ENCODE results near the gene DGAT2L6.
A peak's percentile ranks its signal among the peaks of the same experiment; 100 is the strongest.

DNA sequence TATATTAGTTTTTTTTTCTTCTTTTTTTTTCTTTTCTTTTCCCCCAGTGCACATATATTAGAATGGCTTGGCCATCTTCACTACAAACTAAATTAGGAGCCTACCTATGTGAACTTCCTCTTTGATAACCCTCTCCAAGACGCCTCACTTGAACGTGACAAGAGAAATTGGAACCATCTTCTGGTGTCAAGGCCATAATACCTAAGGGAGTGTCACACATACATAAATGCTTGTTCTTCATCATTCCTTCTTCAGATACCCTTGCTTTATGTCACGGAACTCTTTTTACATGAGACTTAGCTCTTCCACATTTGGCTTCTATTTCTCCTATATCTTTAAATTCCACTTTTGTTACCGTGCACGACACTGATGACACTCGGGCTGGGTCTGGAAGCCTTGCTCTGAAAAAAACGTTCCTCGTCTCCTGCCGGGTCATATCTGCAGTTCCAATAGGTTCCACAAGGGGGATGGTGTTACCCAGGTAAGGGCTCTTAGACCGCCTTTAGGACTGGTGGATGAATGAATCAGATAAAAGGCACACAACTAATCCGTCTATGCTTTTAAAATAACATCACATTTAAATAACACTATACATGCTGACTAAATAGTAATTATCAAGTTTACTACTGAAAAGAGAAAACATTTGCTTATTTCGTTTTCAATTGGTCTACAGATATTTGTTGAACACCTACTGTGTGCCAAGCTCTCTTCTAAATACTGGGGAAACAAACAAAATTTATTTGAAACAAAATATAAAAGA, 19.9 kb downstream of the DGAT2L6 start:
- peak; percentile 58 to 68 (median 60) for TF ChIP-seq CTCF (IDR thresholded peaks at IDR 0.05)
- TF ChIP-seq POLR2A (IDR thresholded peaks at IDR 0.05) = no peak

All from adrenal gland (tissue), 5 donors.